ENCODE results near the gene FA2H. TPM values are rescaled to one million over a fixed set of nuclear protein-coding genes. Genes with fewer than 3 reads are reported as not detected.

Gene FA2H
- total and polyA plus RNA-seq, 2 experiments from 2014 or later, result 5.7 to 6.3 TPM

DNA sequence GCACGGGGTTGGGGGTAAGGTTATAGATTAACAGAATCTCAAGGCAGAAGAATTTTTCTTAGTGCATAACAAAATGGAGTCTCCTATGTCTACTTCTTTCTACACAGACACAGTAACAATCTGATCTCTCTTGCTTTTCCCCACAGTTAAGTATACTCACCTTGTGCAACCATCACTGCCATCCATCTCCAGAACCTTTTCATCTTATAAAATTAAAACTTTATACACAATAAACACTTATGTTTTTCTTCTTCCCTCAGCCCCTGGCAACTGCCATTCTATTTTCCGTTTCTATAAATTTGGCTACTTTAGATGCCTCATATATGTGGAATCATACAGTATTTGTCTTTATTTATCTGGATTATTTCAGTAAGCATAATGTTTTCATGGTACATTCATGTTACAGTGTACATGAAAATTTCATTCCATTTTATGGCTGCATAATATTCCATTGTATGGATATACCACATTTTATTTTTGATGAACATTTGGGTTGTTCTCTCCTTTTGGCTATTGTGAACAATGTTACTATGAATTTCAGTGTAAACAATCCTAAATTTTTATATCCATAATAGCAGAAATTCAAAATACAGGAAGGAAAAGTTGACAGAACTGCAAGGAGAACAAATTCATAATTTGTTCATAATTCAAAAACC lies 25.7 kb upstream of the FA2H start:
- no peaks in the 10 kb centered on the region; the same call in 1 of the 2 replicates for H3K9me2 ChIP-seq (ENCODE audit: insufficient read depth)
- Mint-ChIP-seq H3K4me3 (no peak overlapping the region), H3K9me3 (peaks cover 24% of the 10 kb centered on the region), H3K27ac (no peak overlapping the region), H3K36me3 (ENCODE audit: low read depth) (peaks cover 4% of the 10 kb centered on the region; the same call in 2 of the 3 replicates), H3K4me1 (no peaks in the 10 kb centered on the region; the same call in 2 of the 3 replicates), H3K27me3 (ENCODE audit: insufficient read depth, low read depth, poor library complexity) (peaks cover 2% of the 10 kb centered on the region)
- H3F3A ChIP-seq (replicated peaks; ENCODE audit: low read depth), result 0 out of 2 replicates have a peak, but pooled peaks cover 5% of the 10 kb centered on the region
- DNase-seq (ENCODE audit: low spot score) (no peak), ATAC-seq (no peak)
- TF ChIP-seq EZH2phosphoT487 (IDR thresholded peaks at IDR 0.05; ENCODE audit: unreplicated experiment) (no peak), ZNF331 (CRISPR knock-in tag; IDR thresholded peaks at IDR 0.05; ENCODE audit: low read depth) (no peak), CREB1 (CRISPR knock-in tag; IDR thresholded peaks at IDR 0.05; ENCODE audit: low read depth) (no peak), STAT1 (IDR thresholded peaks at IDR 0.05; ENCODE audit: unreplicated experiment) (no peak), ZNF114 (CRISPR knock-in tag; IDR thresholded peaks at IDR 0.05) (no peak), POLR2AphosphoS5 (IDR thresholded peaks at IDR 0.05; ENCODE audit: low read depth) (no peak), NANOG (IDR thresholded peaks at IDR 0.05; ENCODE audit: borderline replicate concordance) (no peak), EZH2 (IDR thresholded peaks at IDR 0.05; ENCODE audit: low read depth, unreplicated experiment) (no peak), JUNB (IDR thresholded peaks at IDR 0.05; ENCODE audit: unreplicated experiment) (no peak)
- TF ChIP-seq, protein P1, sequence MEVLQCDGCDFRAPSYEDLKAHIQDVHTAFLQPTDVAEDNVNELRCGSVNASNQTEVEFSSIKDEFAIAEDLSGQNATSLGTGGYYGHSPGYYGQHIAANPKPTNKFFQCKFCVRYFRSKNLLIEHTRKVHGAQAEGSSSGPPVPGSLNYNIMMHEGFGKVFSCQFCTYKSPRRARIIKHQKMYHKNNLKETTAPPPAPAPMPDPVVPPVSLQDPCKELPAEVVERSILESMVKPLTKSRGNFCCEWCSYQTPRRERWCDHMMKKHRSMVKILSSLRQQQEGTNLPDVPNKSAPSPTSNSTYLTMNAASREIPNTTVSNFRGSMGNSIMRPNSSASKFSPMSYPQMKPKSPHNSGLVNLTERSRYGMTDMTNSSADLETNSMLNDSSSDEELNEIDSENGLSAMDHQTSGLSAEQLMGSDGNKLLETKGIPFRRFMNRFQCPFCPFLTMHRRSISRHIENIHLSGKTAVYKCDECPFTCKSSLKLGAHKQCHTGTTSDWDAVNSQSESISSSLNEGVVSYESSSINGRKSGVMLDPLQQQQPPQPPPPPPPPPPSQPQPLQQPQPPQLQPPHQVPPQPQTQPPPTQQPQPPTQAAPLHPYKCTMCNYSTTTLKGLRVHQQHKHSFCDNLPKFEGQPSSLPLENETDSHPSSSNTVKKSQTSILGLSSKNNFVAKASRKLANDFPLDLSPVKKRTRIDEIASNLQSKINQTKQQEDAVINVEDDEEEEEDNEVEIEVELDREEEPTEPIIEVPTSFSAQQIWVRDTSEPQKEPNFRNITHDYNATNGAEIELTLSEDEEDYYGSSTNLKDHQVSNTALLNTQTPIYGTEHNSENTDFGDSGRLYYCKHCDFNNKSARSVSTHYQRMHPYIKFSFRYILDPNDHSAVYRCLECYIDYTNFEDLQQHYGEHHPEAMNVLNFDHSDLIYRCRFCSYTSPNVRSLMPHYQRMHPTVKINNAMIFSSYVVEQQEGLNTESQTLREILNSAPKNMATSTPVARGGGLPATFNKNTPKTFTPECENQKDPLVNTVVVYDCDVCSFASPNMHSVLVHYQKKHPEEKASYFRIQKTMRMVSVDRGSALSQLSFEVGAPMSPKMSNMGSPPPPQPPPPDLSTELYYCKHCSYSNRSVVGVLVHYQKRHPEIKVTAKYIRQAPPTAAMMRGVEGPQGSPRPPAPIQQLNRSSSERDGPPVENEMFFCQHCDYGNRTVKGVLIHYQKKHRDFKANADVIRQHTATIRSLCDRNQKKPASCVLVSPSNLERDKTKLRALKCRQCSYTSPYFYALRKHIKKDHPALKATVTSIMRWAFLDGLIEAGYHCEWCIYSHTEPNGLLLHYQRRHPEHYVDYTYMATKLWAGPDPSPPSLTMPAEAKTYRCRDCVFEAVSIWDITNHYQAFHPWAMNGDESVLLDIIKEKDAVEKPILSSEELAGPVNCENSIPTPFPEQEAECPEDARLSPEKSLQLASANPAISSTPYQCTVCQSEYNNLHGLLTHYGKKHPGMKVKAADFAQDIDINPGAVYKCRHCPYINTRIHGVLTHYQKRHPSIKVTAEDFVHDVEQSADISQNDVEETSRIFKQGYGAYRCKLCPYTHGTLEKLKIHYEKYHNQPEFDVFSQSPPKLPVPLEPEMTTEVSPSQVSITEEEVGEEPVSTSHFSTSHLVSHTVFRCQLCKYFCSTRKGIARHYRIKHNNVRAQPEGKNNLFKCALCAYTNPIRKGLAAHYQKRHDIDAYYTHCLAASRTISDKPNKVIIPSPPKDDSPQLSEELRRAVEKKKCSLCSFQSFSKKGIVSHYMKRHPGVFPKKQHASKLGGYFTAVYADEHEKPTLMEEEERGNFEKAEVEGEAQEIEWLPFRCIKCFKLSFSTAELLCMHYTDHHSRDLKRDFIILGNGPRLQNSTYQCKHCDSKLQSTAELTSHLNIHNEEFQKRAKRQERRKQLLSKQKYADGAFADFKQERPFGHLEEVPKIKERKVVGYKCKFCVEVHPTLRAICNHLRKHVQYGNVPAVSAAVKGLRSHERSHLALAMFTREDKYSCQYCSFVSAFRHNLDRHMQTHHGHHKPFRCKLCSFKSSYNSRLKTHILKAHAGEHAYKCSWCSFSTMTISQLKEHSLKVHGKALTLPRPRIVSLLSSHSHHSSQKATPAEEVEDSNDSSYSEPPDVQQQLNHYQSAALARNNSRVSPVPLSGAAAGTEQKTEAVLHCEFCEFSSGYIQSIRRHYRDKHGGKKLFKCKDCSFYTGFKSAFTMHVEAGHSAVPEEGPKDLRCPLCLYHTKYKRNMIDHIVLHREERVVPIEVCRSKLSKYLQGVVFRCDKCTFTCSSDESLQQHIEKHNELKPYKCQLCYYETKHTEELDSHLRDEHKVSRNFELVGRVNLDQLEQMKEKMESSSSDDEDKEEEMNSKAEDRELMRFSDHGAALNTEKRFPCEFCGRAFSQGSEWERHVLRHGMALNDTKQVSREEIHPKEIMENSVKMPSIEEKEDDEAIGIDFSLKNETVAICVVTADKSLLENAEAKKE (CRISPR knock-in tag; IDR thresholded peaks at IDR 0.05), result no peak
- TF ChIP-seq, protein P2, sequence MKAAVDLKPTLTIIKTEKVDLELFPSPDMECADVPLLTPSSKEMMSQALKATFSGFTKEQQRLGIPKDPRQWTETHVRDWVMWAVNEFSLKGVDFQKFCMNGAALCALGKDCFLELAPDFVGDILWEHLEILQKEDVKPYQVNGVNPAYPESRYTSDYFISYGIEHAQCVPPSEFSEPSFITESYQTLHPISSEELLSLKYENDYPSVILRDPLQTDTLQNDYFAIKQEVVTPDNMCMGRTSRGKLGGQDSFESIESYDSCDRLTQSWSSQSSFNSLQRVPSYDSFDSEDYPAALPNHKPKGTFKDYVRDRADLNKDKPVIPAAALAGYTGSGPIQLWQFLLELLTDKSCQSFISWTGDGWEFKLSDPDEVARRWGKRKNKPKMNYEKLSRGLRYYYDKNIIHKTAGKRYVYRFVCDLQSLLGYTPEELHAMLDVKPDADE (IDR thresholded peaks at IDR 0.05), result no peak
- TF ChIP-seq, protein P3, sequence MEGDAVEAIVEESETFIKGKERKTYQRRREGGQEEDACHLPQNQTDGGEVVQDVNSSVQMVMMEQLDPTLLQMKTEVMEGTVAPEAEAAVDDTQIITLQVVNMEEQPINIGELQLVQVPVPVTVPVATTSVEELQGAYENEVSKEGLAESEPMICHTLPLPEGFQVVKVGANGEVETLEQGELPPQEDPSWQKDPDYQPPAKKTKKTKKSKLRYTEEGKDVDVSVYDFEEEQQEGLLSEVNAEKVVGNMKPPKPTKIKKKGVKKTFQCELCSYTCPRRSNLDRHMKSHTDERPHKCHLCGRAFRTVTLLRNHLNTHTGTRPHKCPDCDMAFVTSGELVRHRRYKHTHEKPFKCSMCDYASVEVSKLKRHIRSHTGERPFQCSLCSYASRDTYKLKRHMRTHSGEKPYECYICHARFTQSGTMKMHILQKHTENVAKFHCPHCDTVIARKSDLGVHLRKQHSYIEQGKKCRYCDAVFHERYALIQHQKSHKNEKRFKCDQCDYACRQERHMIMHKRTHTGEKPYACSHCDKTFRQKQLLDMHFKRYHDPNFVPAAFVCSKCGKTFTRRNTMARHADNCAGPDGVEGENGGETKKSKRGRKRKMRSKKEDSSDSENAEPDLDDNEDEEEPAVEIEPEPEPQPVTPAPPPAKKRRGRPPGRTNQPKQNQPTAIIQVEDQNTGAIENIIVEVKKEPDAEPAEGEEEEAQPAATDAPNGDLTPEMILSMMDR (conservative IDR thresholded peaks at IDR 0.05; ENCODE audit: low read depth in 2 of 2), result no peak
- TF ChIP-seq, protein P4, sequence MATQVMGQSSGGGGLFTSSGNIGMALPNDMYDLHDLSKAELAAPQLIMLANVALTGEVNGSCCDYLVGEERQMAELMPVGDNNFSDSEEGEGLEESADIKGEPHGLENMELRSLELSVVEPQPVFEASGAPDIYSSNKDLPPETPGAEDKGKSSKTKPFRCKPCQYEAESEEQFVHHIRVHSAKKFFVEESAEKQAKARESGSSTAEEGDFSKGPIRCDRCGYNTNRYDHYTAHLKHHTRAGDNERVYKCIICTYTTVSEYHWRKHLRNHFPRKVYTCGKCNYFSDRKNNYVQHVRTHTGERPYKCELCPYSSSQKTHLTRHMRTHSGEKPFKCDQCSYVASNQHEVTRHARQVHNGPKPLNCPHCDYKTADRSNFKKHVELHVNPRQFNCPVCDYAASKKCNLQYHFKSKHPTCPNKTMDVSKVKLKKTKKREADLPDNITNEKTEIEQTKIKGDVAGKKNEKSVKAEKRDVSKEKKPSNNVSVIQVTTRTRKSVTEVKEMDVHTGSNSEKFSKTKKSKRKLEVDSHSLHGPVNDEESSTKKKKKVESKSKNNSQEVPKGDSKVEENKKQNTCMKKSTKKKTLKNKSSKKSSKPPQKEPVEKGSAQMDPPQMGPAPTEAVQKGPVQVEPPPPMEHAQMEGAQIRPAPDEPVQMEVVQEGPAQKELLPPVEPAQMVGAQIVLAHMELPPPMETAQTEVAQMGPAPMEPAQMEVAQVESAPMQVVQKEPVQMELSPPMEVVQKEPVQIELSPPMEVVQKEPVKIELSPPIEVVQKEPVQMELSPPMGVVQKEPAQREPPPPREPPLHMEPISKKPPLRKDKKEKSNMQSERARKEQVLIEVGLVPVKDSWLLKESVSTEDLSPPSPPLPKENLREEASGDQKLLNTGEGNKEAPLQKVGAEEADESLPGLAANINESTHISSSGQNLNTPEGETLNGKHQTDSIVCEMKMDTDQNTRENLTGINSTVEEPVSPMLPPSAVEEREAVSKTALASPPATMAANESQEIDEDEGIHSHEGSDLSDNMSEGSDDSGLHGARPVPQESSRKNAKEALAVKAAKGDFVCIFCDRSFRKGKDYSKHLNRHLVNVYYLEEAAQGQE (IDR thresholded peaks at IDR 0.05; ENCODE audit: unreplicated experiment), result no peak
- peak overlapping the region; percentile 53; the same call in 1 of the 2 replicates for H3K4me2 ChIP-seq
- peaks cover 36% of the 10 kb centered on the region for H3K79me2 ChIP-seq (replicated peaks; ENCODE audit: insufficient read depth)
- no peaks in the 10 kb centered on the region for H3K27me3 ChIP-seq (ENCODE audit: insufficient read depth)
- no peak overlapping the region for H3K4me3 ChIP-seq
- no peaks in the 10 kb centered on the region for H4K20me1 ChIP-seq (replicated peaks; ENCODE audit: insufficient read depth)
- H2AFZ ChIP-seq, result no peak overlapping the region
- peaks cover 9% of the 10 kb centered on the region for H3K4me1 ChIP-seq (ENCODE audit: insufficient read depth)
- peak overlapping the region; percentile 92 for H3K27ac ChIP-seq (ENCODE audit: low read depth)
- peaks cover 1% of the 10 kb centered on the region; the same call in 1 of the 2 replicates for H3K36me3 ChIP-seq (ENCODE audit: insufficient read depth)

Data from GM23338 (cell line).